CD4-positive, alpha-beta T cell treated with Interleukin-15 for 4 hours (primary cell): ENCODE measurements around the gene RC3H2.
A peak's percentile ranks its signal among the peaks of the same experiment; 100 is the strongest.
"Not testable (repeated sequence)": the region's sequence is repeated elsewhere in the genome, so short reads cannot be mapped to it uniquely, and the experiment has no call there.

Experiments used
- DNase-seq: peaks from one replicate; pipeline ENCODE4 v3.0.0-alpha.2; 2020; ENCODE audit warnings: low spot score

Gene RC3H2

GRCh38 chr9:122841501-122841900 is 63.7 kb downstream of the RC3H2 start:
- DNase-seq: no peak

DNA sequence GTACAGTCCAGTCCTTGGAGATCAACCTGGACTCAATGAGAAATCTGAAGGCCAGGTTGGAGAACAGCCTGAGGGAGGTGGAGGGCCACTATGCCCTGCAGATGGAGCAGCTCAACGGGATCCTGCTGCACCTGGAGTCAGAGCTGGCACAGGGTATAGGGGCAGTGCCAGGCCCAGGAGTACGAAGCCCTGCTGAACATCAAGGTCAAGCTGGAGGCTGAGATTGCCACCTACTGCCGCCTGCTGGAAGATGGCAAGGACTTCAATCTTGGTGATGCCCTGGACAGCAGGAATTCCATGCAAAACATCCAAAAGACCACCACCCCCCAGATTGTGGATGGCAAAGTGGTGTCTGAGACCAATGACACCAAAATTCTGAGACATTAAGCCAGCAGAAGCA is 66.7 kb downstream of the RC3H2 start:
- DNase-seq: not testable (repeated sequence)

DNA sequence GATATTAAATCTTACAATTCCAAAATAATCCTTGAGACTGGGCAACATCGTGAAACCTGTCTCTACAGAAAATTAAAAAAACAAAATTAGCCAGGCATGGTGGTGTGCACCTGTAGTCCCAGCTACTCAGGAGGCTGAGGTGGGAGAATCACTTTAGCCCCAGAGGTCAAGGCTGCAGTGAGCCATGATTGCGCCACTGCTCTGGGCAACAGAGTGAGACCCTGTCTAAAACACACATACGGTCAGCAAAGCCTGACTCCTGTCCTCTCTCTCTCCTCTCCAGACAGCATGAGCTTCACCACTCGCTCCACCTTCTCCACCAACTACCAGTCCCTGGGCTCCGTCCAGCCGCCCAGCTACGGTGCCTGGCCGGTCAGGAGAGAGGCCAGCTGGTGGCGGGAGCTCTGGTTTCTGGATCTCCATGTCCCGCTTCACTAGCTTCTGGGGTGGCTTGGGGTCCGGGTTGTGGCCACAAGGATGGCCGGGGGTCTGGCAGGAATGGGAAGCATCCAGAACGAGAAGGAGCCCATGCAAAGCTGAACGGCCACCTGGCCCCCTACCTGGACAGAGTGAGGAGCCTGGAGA is 67.8 kb downstream of the RC3H2 start:
- DNase-seq: no peak

DNA sequence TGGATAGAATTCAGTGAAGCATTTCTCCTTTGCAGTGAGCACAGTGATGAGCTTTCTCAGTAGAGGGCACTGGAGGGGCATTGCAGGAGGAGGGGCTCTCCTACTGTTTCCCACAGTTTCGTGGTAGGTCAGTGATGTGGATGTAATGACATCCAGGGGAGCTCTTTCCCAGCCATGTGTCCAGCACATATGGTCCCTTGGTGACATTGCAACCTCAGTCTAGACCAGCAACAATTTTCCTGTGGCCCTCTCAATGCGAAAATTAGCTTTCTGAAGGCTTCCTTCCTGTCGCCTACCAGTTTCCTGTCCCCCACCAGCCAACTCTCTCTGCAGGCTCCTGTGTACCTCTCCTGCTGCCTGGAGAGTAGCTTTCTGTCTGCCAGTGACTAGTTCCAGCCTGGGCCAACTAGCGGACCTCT is 69.8 kb downstream of the RC3H2 start:
- DNase-seq: peak; percentile 20

DNA sequence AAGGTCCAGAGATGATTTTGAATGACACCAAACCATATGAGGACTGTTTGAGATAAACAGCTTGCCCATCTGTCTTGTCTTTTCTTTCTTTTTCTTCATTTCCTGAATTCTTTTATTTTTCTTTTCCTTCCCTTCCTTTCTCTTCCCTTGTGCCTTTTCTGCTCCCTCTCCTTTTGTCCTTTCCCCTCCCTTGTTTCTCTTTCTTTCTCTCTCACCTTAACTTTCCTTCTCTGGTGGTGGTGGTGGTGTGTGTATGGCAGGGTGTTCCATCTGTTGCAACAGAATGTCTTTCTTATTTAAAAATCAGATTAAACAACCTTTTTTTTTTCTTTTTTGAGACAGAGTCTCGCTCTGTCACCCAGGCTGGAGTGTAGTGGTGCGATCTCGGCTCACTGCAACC is 73.0 kb downstream of the RC3H2 start:
- no peak for DNase-seq

DNA sequence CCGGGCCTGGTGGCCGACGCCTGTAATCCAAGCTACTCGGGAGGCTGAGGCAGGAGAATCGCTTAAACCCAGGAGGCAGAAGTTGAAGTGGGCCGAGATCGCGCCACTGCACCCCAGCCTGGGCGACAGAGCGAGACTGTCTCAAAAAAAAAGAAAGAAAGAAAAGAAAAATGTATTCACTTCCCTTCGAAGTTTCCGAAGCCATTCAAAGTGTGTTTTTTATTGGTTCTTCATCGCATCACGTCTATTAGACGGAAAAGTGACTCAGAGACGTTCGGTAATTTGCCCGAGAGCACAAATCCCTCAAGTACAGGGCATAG is 76.2 kb downstream of the RC3H2 start:
- DNase-seq: not testable (repeated sequence)

DNA sequence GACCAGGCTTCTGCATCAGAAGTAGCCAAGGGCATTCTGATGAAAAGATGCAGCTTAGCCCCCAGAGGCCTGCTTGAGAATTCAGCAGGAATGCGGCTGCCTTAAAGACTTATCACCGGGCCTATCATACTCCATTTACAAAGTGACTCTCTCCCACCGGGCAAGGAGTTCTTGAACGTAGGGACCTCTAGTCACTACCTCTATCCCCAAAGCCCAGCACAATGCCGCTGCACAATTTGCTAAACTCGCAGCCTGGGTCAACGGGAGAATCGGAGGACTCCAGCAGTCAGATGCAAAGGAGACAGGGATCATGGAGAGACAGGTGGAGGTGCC is 77.4 kb downstream of the RC3H2 start:
- DNase-seq: no peak

DNA sequence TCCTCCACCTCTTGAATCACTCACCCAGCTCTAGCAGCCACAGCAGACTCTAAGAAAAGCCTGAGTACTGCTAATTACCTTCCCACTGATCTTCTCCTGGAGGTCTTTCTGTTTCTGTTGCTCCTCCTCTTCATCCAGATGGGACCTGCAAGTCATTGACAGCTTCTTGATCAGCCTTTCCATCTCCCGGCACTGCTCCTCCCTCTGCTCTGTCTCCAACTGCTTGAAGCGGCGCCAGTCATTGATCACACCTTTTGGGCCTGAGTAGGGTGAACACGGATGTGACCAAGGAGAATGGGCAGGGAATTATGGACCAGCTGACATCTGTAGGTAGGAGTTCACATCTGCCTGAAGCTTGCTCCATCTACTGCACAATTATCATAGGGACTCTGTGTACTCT is 82.2 kb downstream of the RC3H2 start:
- no peak for DNase-seq

- no peak for DNase-seq
These were observed 83.1 kb downstream of the RC3H2 start for GRCh38 chr9:122822056-122822455.

DNA sequence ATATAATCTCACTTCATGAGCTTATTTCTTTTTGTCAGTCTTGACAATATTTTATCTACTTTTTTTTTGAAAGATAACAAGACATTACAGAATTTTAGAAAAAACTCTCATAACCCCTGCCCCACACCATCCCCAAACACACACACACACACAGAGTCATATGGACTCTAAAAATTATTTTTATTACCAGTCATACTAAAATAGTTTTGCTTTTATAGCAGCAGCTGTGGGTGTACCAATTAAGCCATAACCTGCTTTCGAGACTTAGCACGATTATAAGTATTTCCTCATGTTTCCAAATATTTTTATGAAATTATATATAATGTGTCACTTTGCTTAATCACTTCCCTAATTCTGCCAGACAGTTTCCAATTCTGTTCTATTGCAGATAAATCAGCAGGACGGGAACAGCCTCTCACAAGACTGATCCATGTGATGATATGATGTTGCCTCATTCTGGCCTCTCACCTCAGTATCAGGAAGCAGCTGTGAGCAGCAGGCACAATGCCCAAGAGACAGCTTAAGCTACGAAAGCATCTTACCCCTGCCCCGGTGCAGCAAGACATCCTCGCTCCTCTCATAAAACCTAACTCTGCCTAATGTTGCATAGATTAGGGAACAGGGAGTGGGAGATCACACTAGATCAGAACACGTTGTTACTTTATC is 83.7 kb downstream of the RC3H2 start:
- DNase-seq: no peak

DNA sequence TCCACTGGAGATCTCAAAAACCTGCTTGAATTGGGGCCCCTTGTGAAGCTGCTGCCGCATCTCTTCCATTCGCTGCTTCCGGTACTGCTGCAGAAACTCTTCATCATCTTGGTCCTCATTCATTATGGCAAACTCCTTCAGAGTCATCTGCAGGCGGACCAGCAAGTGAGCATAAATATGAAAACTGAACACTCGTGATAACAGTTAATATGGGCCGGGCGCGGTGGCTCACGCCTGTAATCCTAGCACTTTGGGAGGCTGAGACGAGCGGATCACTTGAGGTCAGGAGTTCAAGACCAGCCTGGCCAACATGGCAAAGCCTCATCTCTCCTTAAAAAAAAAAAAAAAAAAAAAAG is 84.7 kb downstream of the RC3H2 start:
- DNase-seq: no peak

GRCh38 chr9:122819791-122820489 is 85.2 kb downstream of the RC3H2 start:
- DNase-seq: no peak

DNA sequence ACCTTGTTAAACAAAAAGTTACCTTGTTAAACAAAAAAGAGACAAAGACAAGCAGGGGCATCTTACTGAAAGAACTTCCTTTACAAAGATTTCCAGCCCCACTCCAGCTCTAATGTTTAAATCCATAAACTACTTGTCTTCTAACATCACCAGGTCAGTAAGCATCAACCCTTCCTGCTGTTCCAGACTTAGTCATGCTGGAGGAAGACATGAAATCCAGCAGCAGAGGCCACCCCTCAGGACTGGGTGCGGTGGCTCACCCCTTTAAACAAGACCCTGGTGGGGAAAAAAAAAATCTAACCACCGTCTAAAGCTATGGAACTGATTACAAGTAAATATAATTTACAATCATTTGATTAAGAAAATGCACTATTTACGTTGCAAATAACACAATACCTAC is 85.8 kb downstream of the RC3H2 start:
- DNase-seq: no peak

DNA sequence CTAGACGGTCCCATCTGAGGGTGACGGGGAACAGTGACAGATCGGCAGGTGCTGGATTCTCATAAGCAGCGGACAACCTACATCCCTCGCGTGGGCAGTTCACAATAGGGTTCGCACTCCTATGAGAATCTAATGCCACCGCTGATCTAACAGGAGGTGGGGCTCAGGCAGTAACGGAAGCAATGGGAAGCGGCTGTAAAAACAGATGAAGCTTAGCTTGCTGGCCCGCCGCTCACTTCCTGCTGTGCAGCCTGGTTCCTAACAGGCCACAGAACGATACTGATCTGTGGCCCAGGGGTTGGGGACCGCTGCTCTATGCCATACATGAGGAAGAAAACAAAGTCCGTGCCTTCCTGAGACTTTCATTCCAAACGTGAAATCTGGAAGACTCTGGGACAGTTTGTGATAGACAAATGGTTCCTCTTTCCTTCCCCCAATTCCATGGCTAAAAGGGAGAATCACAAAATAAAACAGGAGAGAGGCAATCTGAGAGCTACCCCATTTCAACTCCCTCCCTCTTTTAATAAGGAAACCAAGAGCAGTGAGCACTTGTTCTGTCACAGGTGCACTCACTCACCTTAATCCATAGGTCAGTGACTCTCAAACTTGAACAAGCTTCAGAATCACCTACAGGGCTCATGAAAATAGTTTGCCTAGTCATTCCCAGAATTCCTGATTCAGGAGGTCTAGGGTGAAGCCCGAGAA is 88.8 kb downstream of the RC3H2 start:
- peak; percentile 40 for DNase-seq

- DNase-seq: no peak
These were observed 89.6 kb downstream of the RC3H2 start for GRCh38 chr9:122815544-122815943.

- no peak for DNase-seq
These were observed 90.6 kb downstream of the RC3H2 start for GRCh38 chr9:122814545-122814944.

DNA sequence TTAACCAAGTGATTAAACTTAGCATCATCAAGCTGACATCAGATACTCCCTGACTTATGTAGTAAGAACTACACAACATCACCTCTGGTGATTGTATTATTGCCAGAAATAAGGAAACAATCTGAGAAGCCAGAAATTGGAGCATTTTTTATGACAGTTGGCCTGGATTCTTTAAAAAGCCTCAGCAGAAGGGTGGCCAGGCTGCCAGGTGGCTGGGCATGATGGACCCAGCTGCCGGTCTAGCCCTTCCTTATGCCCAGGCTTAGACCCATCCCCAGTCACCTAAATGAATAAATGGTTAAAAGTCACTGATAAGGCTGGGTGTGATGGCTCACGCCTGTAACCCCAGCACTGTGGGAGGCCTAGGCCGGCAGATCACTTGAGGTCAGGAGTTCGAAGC is 92.4 kb downstream of the RC3H2 start:
- DNase-seq: no peak

DNA sequence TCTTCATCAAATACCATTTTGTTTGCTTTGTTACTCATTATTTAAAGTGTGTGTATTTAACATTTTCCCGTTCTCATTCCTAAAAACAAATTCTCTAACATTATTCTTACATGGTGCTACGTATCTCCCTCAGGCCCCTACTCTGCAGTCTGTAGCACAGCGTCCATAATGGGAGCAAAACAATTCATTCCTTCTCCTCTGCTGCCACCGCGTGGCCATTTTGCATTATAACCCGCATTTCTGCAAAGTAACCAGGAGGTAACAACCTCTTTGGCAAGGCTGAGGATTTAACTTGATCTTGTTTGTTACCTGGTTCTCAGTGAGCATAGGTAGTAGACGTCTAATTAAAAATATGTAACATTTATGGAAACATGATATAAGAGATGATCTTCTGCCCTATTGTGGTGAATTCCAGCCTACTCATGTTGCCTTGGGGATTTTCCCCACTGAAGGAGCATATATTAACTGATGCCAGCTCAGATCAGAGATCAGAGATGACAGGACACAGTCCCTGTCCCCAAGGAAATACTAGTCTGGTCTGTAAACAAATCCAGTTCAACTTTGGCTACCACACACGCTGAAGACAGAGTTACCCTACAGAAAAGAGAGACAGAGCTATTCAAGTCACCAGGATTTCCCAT is 94.7 kb downstream of the RC3H2 start:
- DNase-seq: peak; percentile 78

GRCh38 chr9:122809261-122809660 is 95.9 kb downstream of the RC3H2 start:
- not testable (repeated sequence) for DNase-seq

DNA sequence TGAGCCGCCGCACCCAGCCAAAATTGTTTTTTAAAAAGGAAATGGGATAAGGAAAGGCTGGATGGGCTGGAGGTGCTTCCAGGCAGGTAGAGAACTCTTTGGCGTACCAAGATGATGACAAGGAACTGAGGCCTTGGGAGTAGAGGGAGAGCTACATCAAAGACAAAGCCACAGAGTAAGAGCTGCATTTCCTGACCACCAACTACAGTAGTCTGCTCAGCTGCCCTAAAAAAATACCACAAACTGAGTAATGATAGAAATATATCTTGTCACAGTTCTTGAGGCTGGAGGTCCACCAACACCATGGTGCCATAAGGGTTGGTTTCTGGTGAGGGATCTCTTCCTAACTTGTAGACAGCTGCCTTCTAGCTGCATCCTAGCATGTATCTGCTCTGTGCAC is 97.0 kb downstream of the RC3H2 start:
- DNase-seq: no peak

- DNase-seq: no peak
These were observed 97.8 kb downstream of the RC3H2 start for GRCh38 chr9:122807271-122807900.

DNA sequence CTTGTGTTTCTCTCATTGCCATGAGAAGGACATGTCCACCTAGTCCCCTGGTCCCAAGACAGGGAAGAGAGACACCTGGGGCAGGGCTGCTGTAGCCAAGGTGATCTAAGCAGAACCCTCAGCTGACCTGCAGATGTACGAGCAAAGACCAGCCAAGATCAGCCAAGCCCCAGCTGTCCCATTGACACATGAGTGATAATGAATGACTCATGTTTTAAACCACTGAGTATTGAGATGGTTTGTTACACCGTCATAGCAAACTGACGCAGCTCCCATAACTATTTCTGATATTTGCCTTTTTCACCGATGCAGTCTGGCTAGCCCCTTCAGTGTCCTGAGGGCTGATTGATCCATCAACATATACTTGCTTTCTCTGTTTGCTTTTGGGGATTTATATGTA is 98.5 kb downstream of the RC3H2 start:
- no peak for DNase-seq
